Astrocyte (in vitro differentiated cells and primary cell): ENCODE results near the gene NCKAP1. TPM values are rescaled to one million over a fixed set of nuclear protein-coding genes. Genes with fewer than 3 reads are reported as not detected.

Experiments
- DNase-seq: peaks from one replicate; pipeline ENCODE4 v3.0.0-alpha.2; 2010; ENCODE audit warnings: low read depth
- FAIRE-seq: peaks from 2 replicates; lab custom pipeline; 2011; peaks lifted over from hg19 to GRCh38; lab: Jason Lieb, UNC
- H2AFZ ChIP-seq: 2 replicates; pipeline ENCODE4 v1.6.0; 2012; ENCODE audit warnings: low read depth, low read length, inconsistent platforms
- H3K27ac ChIP-seq: 2 replicates; pipeline ENCODE4 v1.5.1; 2011; ENCODE audit warnings: low read depth, low read length, inconsistent platforms
- H3K27me3 ChIP-seq: 2 replicates; pipeline ENCODE4 v1.6.0; 2011; ENCODE audit warnings: low read length, inconsistent platforms; ENCODE audit not compliant: insufficient read depth
- H3K36me3 ChIP-seq: 2 replicates; pipeline ENCODE4 v1.5.1; 2011; ENCODE audit warnings: low read length, inconsistent platforms; ENCODE audit not compliant: insufficient read depth
- H3K4me1 ChIP-seq: 2 replicates; pipeline ENCODE4 v1.5.1; 2011; ENCODE audit warnings: low read length, inconsistent platforms; ENCODE audit not compliant: insufficient read depth
- H3K4me2 ChIP-seq: 2 replicates; pipeline ENCODE4 v1.6.0; 2012; ENCODE audit warnings: low read length, inconsistent platforms
- H3K4me3 ChIP-seq: 2 replicates; pipeline ENCODE4 v1.5.1; 2011; ENCODE audit warnings: low read depth, mild to moderate bottlenecking, low read length, inconsistent platforms; ENCODE audit not compliant: insufficient read depth
- H3K79me2 ChIP-seq: 2 replicates; pipeline ENCODE4 v1.6.0; 2012; ENCODE audit warnings: mild to moderate bottlenecking, low read length, inconsistent platforms; ENCODE audit not compliant: insufficient read depth
- H3K9ac ChIP-seq: 2 replicates; pipeline ENCODE4 v1.6.0; 2012; ENCODE audit warnings: mild to moderate bottlenecking, low read length, inconsistent platforms
- H3K9me3 ChIP-seq: 2 replicates; pipeline ENCODE4 v1.5.1; 2012; ENCODE audit warnings: low read depth, mild to moderate bottlenecking, low read length, inconsistent platforms; ENCODE audit not compliant: insufficient read depth
- H4K20me1 ChIP-seq: 2 replicates; pipeline ENCODE4 v1.6.0; 2012; ENCODE audit warnings: low read length, inconsistent platforms; ENCODE audit not compliant: insufficient read depth
- H3K27ac Mint-ChIP-seq: one replicate; pipeline ENCODE4 v1.8.0; 2021; ENCODE audit warnings: mild to moderate bottlenecking, mixed read lengths; ENCODE audit not compliant: unreplicated experiment
- H3K27me3 Mint-ChIP-seq: one replicate; pipeline ENCODE4 v1.8.0; 2021; ENCODE audit warnings: low read depth, mixed read lengths; ENCODE audit not compliant: unreplicated experiment
- H3K36me3 Mint-ChIP-seq: one replicate; pipeline ENCODE4 v1.8.0; 2021; ENCODE audit warnings: low read depth, mixed read lengths; ENCODE audit not compliant: unreplicated experiment
- H3K4me1 Mint-ChIP-seq: one replicate; pipeline ENCODE4 v1.8.0; 2021; ENCODE audit warnings: low read depth, mixed read lengths; ENCODE audit not compliant: unreplicated experiment
- H3K4me3 Mint-ChIP-seq: one replicate; pipeline ENCODE4 v1.8.0; 2021; ENCODE audit warnings: mild to moderate bottlenecking, moderate library complexity, mixed read lengths; ENCODE audit not compliant: unreplicated experiment
- H3K9me3 Mint-ChIP-seq: one replicate; pipeline ENCODE4 v1.8.0; 2021; ENCODE audit warnings: mild to moderate bottlenecking, mixed read lengths; ENCODE audit not compliant: unreplicated experiment
- CTCF ChIP-seq: IDR thresholded peaks from 2 replicates; pipeline ENCODE4 v1.5.1; 2011; ENCODE audit warnings: low read depth, mild to moderate bottlenecking, inconsistent platforms, low read length, moderate library complexity; ENCODE audit not compliant: insufficient read depth
- EZH2 ChIP-seq: IDR thresholded peaks from 2 replicates; pipeline ENCODE4 v1.6.1; 2012; ENCODE audit warnings: mild to moderate bottlenecking, low read length, inconsistent platforms; ENCODE audit not compliant: insufficient read depth
- total RNA-seq: library from RNA; stranded (reverse); gene quantifications from 2 replicates; pipeline ENCODE4 v1.2.1, GENCODE V29; 2021

NCKAP1 gene
- total RNA-seq, 1 donor from 2014 or later = 164 TPM

- Mint-ChIP-seq H3K9me3 (no peaks in the 10 kb centered on the region), H3K4me1 (peaks cover 18% of the 10 kb centered on the region), H3K27me3 (no peaks in the 10 kb centered on the region), H3K4me3 (no peak overlapping the region), H3K27ac (no peak overlapping the region), H3K36me3 (peaks cover 20% of the 10 kb centered on the region)
- no peaks in the 10 kb centered on the region for H3K79me2 ChIP-seq
- no peaks in the 10 kb centered on the region for H3K27me3 ChIP-seq
- H3K9ac ChIP-seq = no peak overlapping the region
- H3K27ac ChIP-seq = no peak overlapping the region
- no peaks in the 10 kb centered on the region for H3K9me3 ChIP-seq
- H4K20me1 ChIP-seq = peaks cover 7% of the 10 kb centered on the region
- H3K4me2 ChIP-seq = no peak overlapping the region
- peaks cover 17% of the 10 kb centered on the region for H3K36me3 ChIP-seq
- H2AFZ ChIP-seq = no peak overlapping the region
- FAIRE-seq (no peak), DNase-seq (no peak)
- TF ChIP-seq EZH2 (no peak), CTCF (no peak)
- no peak overlapping the region for H3K4me3 ChIP-seq
- H3K4me1 ChIP-seq = peaks cover 11% of the 10 kb centered on the region
These were observed 127.3 kb downstream of the NCKAP1 start for GRCh38 chr2:182910965-182911364.

GRCh38 chr2:182907081-182907830 is 131.0 kb downstream of the NCKAP1 start:
- Mint-ChIP-seq H3K4me3 (no peak overlapping the region), H3K36me3 (peaks cover 12% of the 10 kb centered on the region), H3K9me3 (no peaks in the 10 kb centered on the region), H3K27ac (peak overlapping the region; percentile 1), H3K27me3 (no peaks in the 10 kb centered on the region), H3K4me1 (peaks cover 4% of the 10 kb centered on the region)
- Histone ChIP-seq H3K4me3 (no peak overlapping the region), H3K79me2 (no peaks in the 10 kb centered on the region), H4K20me1 (no peaks in the 10 kb centered on the region), H3K9me3 (no peaks in the 10 kb centered on the region), H3K4me1 (no peaks in the 10 kb centered on the region), H3K4me2 (no peak overlapping the region), H3K9ac (no peak overlapping the region), H3K27ac (no peak overlapping the region), H2AFZ (no peak overlapping the region), H3K36me3 (peaks cover 7% of the 10 kb centered on the region), H3K27me3 (no peaks in the 10 kb centered on the region)
- DNase-seq (no peak), FAIRE-seq (no peak)
- TF ChIP-seq EZH2 = no peak
- TF ChIP-seq CTCF = no peak

GRCh38 chr2:182906454-182906853 is 131.8 kb downstream of the NCKAP1 start:
- DNase-seq (no peak), FAIRE-seq (no peak)
- H3K27me3 Mint-ChIP-seq = no peaks in the 10 kb centered on the region

More at GRCh38 chr2:182906454-182906853, 131.8 kb downstream of the NCKAP1 start:
- Histone ChIP-seq H4K20me1 (no peaks in the 10 kb centered on the region), H3K36me3 (peaks cover 7% of the 10 kb centered on the region), H3K4me1 (no peaks in the 10 kb centered on the region), H2AFZ (no peak overlapping the region), H3K9me3 (no peaks in the 10 kb centered on the region), H3K79me2 (no peaks in the 10 kb centered on the region), H3K4me2 (no peak overlapping the region), H3K4me3 (no peak overlapping the region), H3K27ac (no peak overlapping the region), H3K27me3 (no peaks in the 10 kb centered on the region), H3K9ac (no peak overlapping the region)
- H3K9me3 Mint-ChIP-seq = no peaks in the 10 kb centered on the region
- TF ChIP-seq CTCF (no peak), EZH2 (no peak)
- H3K27ac Mint-ChIP-seq = no peak overlapping the region
- peaks cover 12% of the 10 kb centered on the region for H3K36me3 Mint-ChIP-seq
- H3K4me1 Mint-ChIP-seq = peaks cover 4% of the 10 kb centered on the region
- H3K4me3 Mint-ChIP-seq = no peak overlapping the region
